Activated CD8-positive, alpha-beta T cell treated with anti-CD3 and anti-CD28 coated beads for 36 hours (primary cell): ENCODE measurements around the gene ACSM2B. TPM values are rescaled to one million over a fixed set of nuclear protein-coding genes. Genes with fewer than 3 reads are reported as not detected.

Source experiments
- ATAC-seq: fragments of 200-7000 bp; cut with Tn5 transposase; one replicate; pipeline ENCODE4 v1.10.0; 2021; ENCODE audit warnings: mild to moderate bottlenecking, moderate library complexity
- CTCF ChIA-PET: fragments of 350-600 bp; sonication (Branson Sonifier 250); formaldehyde crosslinking; loops from one replicate; lab custom pipeline; 2021; ENCODE audit warnings: antibody characterized with exemption; lab: Charles Lee
- POLR2A ChIA-PET: fragments of 350-600 bp; sonication (Branson Sonifier 250); formaldehyde crosslinking; loops from one replicate; lab custom pipeline; 2021; ENCODE audit warnings: antibody characterized with exemption; lab: Charles Lee
- DNase-seq: peaks from one replicate; pipeline ENCODE4 v3.0.0-alpha.2; 2020
- H3K27ac Mint-ChIP-seq: one replicate; pipeline ENCODE4 v1.8.0; 2021; ENCODE audit warnings: mild to moderate bottlenecking, mixed read lengths
- H3K27me3 Mint-ChIP-seq: one replicate; pipeline ENCODE4 v1.8.0; 2021; ENCODE audit warnings: mixed read lengths
- H3K36me3 Mint-ChIP-seq: one replicate; pipeline ENCODE4 v1.8.0; 2021; ENCODE audit warnings: low read depth, mixed read lengths
- H3K4me1 Mint-ChIP-seq: one replicate; pipeline ENCODE4 v1.8.0; 2021; ENCODE audit warnings: low read depth, mixed read lengths
- H3K4me3 Mint-ChIP-seq: one replicate; pipeline ENCODE4 v1.8.0; 2021; ENCODE audit warnings: mild to moderate bottlenecking, moderate library complexity, mixed read lengths
- H3K9me3 Mint-ChIP-seq: one replicate; pipeline ENCODE4 v1.8.0; 2021; ENCODE audit warnings: mixed read lengths
- CTCF ChIP-seq: fragments of 200-600 bp; IDR thresholded peaks from one replicate; pipeline ENCODE4 v1.8.0; 2022; ENCODE audit warnings: antibody characterized with exemption, mild to moderate bottlenecking
- intact Hi-C: fragments of 100-400 bp; cut with micrococcal nuclease; formaldehyde crosslinking; loops from one replicate; pipeline ENCODE4 v1.10.0; 2022
- total RNA-seq, 2 experiments: library from RNA; stranded (reverse); gene quantifications; one replicate each; pipeline ENCODE4 v1.2.3, GENCODE V29; 2021

ACSM2B gene
- total RNA-seq, 2 experiments from 2014 or later, result not detected

GRCh38 chr16:20520103-20520502 is 56.1 kb downstream of the ACSM2B start:
- POLR2A ChIA-PET, result no interaction called here
- no peak overlapping the region for H3K27ac Mint-ChIP-seq
- peaks cover under 1% of the 10 kb centered on the region for H3K9me3 Mint-ChIP-seq
- H3K4me3 Mint-ChIP-seq, result no peak overlapping the region
- TF ChIP-seq CTCF, result no peak
- CTCF ChIA-PET, result no interaction called here
- H3K4me1 Mint-ChIP-seq, result no peaks in the 10 kb centered on the region
- ATAC-seq (no peak), DNase-seq (no peak)
- H3K27me3 Mint-ChIP-seq, result peaks cover 7% of the 10 kb centered on the region
- no peaks in the 10 kb centered on the region for H3K36me3 Mint-ChIP-seq
- intact Hi-C loops, result no loop called here

- ChIA-PET POLR2A (no interaction called here), CTCF (no interaction called here)
- H3K9me3 Mint-ChIP-seq, result peaks cover 7% of the 10 kb centered on the region
- H3K36me3 Mint-ChIP-seq, result no peaks in the 10 kb centered on the region
- ATAC-seq, result no peak
- H3K4me3 Mint-ChIP-seq, result no peak overlapping the region
- intact Hi-C loops, result no loop called here
- no peaks in the 10 kb centered on the region for H3K4me1 Mint-ChIP-seq
- no peak for DNase-seq
- H3K27me3 Mint-ChIP-seq, result peaks cover 10% of the 10 kb centered on the region
- H3K27ac Mint-ChIP-seq, result no peak overlapping the region
- TF ChIP-seq CTCF, result no peak
Observed at GRCh38 chr16:20519231-20519630, 56.9 kb downstream of the ACSM2B start.

GRCh38 chr16:20517149-20517548 is 59.0 kb downstream of the ACSM2B start:
- Mint-ChIP-seq H3K27me3 (peaks cover 11% of the 10 kb centered on the region), H3K4me1 (no peaks in the 10 kb centered on the region), H3K9me3 (peaks cover 7% of the 10 kb centered on the region), H3K4me3 (no peak overlapping the region), H3K36me3 (no peaks in the 10 kb centered on the region), H3K27ac (no peak overlapping the region)
- CTCF ChIA-PET, result no interaction called here
- POLR2A ChIA-PET, result no interaction called here
- no peak for TF ChIP-seq CTCF
- no peak for DNase-seq
- intact Hi-C loops, result no loop called here
- no peak for ATAC-seq

- ATAC-seq, result no peak
Observed at GRCh38 chr16:20515688-20516090, 60.5 kb downstream of the ACSM2B start.

GRCh38 chr16:20510323-20510722 is 65.8 kb downstream of the ACSM2B start:
- Mint-ChIP-seq H3K36me3 (no peaks in the 10 kb centered on the region), H3K27ac (no peak overlapping the region), H3K4me1 (no peaks in the 10 kb centered on the region), H3K27me3 (peaks cover 5% of the 10 kb centered on the region), H3K9me3 (peaks cover 23% of the 10 kb centered on the region), H3K4me3 (no peak overlapping the region)
- CTCF ChIA-PET, result no interaction called here
- intact Hi-C loops, result no loop called here
- POLR2A ChIA-PET, result no interaction called here
- ATAC-seq (no peak), DNase-seq (no peak)
- TF ChIP-seq CTCF, result no peak

More at GRCh38 chr16:20515688-20516090, 60.5 kb downstream of the ACSM2B start:
- Mint-ChIP-seq H3K4me3 (no peak overlapping the region), H3K27ac (no peak overlapping the region), H3K4me1 (no peaks in the 10 kb centered on the region), H3K9me3 (peaks cover 7% of the 10 kb centered on the region), H3K36me3 (no peaks in the 10 kb centered on the region), H3K27me3 (peaks cover 11% of the 10 kb centered on the region)
- POLR2A ChIA-PET, result no interaction called here
- TF ChIP-seq CTCF, result no peak
- intact Hi-C loops, result no loop called here
- CTCF ChIA-PET, result no interaction called here
- DNase-seq, result no peak
